ENCODE results near the gene RBM28.

RBM28 gene

GRCh38 chr7:128275681-128276080 is 68.0 kb downstream of the RBM28 start:
- no peak for DNase-seq

- DNase-seq = no peak
Measured at GRCh38 chr7:128274884-128275603, 68.7 kb downstream of the RBM28 start.

- no peak for DNase-seq
Measured at GRCh38 chr7:128274246-128274883, 69.3 kb downstream of the RBM28 start.

GRCh38 chr7:128271942-128272481 is 71.7 kb downstream of the RBM28 start:
- DNase-seq = no peak

- no peak for DNase-seq
Measured at GRCh38 chr7:128271471-128271941, 72.2 kb downstream of the RBM28 start.

- DNase-seq = no peak
Measured at GRCh38 chr7:128270826-128271272, 72.9 kb downstream of the RBM28 start.

- DNase-seq = no peak
Measured at GRCh38 chr7:128268233-128268632, 75.5 kb downstream of the RBM28 start.

GRCh38 chr7:128267595-128267924 is 76.1 kb downstream of the RBM28 start:
- no peak for DNase-seq

GRCh38 chr7:128266883-128267594 is 76.7 kb downstream of the RBM28 start:
- no peak for DNase-seq

- no peak for DNase-seq
Measured at GRCh38 chr7:128266529-128266882, 77.2 kb downstream of the RBM28 start.

- DNase-seq = no peak
Measured at GRCh38 chr7:128265906-128266300, 77.8 kb downstream of the RBM28 start.

GRCh38 chr7:128265156-128265905 is 78.4 kb downstream of the RBM28 start:
- no peak for DNase-seq

- no peak for DNase-seq
Measured at GRCh38 chr7:128264477-128264876, 79.2 kb downstream of the RBM28 start.

GRCh38 chr7:128263420-128263819 is 80.3 kb downstream of the RBM28 start:
- no peak for DNase-seq

GRCh38 chr7:128262273-128263028 is 81.3 kb downstream of the RBM28 start:
- no peak for DNase-seq

- DNase-seq = no peak
Measured at GRCh38 chr7:128260069-128260795, 83.5 kb downstream of the RBM28 start.

- DNase-seq = no peak
Measured at GRCh38 chr7:128259131-128260061, 84.3 kb downstream of the RBM28 start.

GRCh38 chr7:128257458-128257857 is 86.2 kb downstream of the RBM28 start:
- no peak for DNase-seq

- no peak for DNase-seq
Measured at GRCh38 chr7:128255271-128255670, 88.4 kb downstream of the RBM28 start.

GRCh38 chr7:128254470-128254869 is 89.2 kb downstream of the RBM28 start:
- DNase-seq = no peak

Measured in stimulated activated CD4-positive, alpha-beta T cell treated with anti-CD3 and anti-CD28 coated beads, Interleukin-1b, Interleukin-23, amount 100 ng/mL, for 48 hours (primary cell).